ENCODE results near the gene SMURF2. TPM values are rescaled to one million over a fixed set of nuclear protein-coding genes. Genes with fewer than 3 reads are reported as not detected.
"Not testable (repeated sequence)": the region's sequence is repeated elsewhere in the genome, so short reads cannot be mapped to it uniquely, and the experiment has no call there.

The SMURF2 gene
- total RNA-seq, 3 donors from 2014 or later: 27.2 to 48.3 (median 28.6) TPM

- H3K9me3 ChIP-seq; H3K27ac ChIP-seq; H3K27me3 ChIP-seq; DNase-seq (ENCODE audit: low spot score in 2 of 2); H3K36me3 ChIP-seq; intact Hi-C loops (cut with DNase I; ENCODE audit: low total_unique reads); H3K4me3 ChIP-seq; H3K4me1 ChIP-seq: not testable (repeated sequence)
Measured at GRCh38 chr17:64663836-64664235, 1.7 kb upstream of the SMURF2 start.

- DNase-seq (ENCODE audit: low spot score in 2 of 2): no peak
- intact Hi-C loops (cut with DNase I; ENCODE audit: low total_unique reads): no loop called here
- H3K9me3 ChIP-seq: no peaks in the 10 kb centered on the region
- no peaks in the 10 kb centered on the region for H3K27me3 ChIP-seq
- TF ChIP-seq POLR2A (IDR thresholded peaks at IDR 0.05) (no peak), POLR2AphosphoS5 (IDR thresholded peaks at IDR 0.05) (peak in 1 of 3 donors; percentile 0)
- TF ChIP-seq, protein P1, sequence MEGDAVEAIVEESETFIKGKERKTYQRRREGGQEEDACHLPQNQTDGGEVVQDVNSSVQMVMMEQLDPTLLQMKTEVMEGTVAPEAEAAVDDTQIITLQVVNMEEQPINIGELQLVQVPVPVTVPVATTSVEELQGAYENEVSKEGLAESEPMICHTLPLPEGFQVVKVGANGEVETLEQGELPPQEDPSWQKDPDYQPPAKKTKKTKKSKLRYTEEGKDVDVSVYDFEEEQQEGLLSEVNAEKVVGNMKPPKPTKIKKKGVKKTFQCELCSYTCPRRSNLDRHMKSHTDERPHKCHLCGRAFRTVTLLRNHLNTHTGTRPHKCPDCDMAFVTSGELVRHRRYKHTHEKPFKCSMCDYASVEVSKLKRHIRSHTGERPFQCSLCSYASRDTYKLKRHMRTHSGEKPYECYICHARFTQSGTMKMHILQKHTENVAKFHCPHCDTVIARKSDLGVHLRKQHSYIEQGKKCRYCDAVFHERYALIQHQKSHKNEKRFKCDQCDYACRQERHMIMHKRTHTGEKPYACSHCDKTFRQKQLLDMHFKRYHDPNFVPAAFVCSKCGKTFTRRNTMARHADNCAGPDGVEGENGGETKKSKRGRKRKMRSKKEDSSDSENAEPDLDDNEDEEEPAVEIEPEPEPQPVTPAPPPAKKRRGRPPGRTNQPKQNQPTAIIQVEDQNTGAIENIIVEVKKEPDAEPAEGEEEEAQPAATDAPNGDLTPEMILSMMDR (IDR thresholded peaks at IDR 0.05): no peak
- H3K36me3 ChIP-seq: no peaks in the 10 kb centered on the region
- H3K27ac ChIP-seq: peak overlapping the region; percentile 97 to 99
- peaks cover 0 to 8% of the 10 kb centered on the region in 2 donors for H3K4me1 ChIP-seq
- peak overlapping the region; percentile 75 to 94 (median 79) for H3K4me3 ChIP-seq
Measured at GRCh38 chr17:64662774-64663367, 764 bp upstream of the SMURF2 start.

- Histone ChIP-seq H3K27me3 (no peaks in the 10 kb centered on the region), H3K36me3 (no peaks in the 10 kb centered on the region), H3K9me3 (no peaks in the 10 kb centered on the region), H3K27ac (peak overlapping the region; percentile 97 to 99), H3K4me3 (peak overlapping the region; percentile 75 to 94 (median 79)), H3K4me1 (peaks cover 0 to 8% of the 10 kb centered on the region in 2 donors)
- DNase-seq (ENCODE audit: low spot score in 2 of 2): peak in 1 of 2 donors; percentile 28
- TF ChIP-seq, protein P1 (IDR thresholded peaks at IDR 0.05): no peak
- TF ChIP-seq POLR2A (IDR thresholded peaks at IDR 0.05) (no peak), POLR2AphosphoS5 (IDR thresholded peaks at IDR 0.05) (no peak)
- intact Hi-C loops (cut with DNase I; ENCODE audit: low total_unique reads): no loop called here
Measured at GRCh38 chr17:64661726-64661975, 456 bp downstream of the SMURF2 start.

DNA sequence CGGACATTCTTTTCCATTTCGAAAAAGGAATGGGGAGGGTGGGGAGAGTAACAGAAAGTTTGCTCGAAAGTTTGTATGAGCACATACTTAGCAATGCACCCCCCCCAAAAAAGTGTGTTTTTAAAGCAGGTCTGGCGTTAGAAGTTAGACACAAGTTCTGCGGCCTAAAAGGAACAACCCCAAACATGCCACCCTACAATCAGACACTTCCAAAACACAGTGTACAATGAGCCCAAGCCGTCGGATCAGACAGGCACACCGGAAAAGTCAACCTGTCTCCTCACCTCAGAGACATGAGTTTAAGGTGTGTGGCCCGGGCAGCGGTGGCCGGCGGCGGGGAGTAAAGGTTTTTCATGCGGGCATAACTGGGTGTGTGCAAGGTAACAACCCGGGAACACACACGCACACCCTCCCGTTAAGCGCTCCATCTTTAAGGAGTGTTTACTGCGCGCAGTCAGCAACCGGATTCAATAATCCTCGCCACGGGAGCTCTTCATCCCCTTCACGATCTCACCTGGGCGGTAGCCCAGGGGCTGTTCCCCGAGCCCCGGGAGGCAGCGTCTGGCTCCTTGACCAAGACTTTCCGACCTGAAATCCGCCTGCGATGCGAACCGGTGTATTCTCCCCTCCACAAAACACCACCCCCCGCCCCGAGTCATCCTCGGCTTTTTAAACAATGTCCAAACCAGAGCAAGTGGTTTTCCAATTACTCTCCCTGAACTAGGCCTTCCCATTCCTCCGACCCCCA is 955 bp downstream of the SMURF2 start:
- H3K27ac ChIP-seq: peak overlapping the region; percentile 97 to 99
- intact Hi-C loops (cut with DNase I; ENCODE audit: low total_unique reads); H3K36me3 ChIP-seq; H3K9me3 ChIP-seq; H3K27me3 ChIP-seq; H3K4me1 ChIP-seq: not testable (repeated sequence)
- H3K4me3 ChIP-seq: peak overlapping the region; percentile 75 to 94 (median 79)
- DNase-seq (ENCODE audit: low spot score in 2 of 2): peak in 1 of 2 donors; percentile 24

GRCh38 chr17:64660195-64660977 is 1.7 kb downstream of the SMURF2 start:
- H3K27me3 ChIP-seq; DNase-seq (ENCODE audit: low spot score in 2 of 2); H3K36me3 ChIP-seq; H3K9me3 ChIP-seq; intact Hi-C loops (cut with DNase I; ENCODE audit: low total_unique reads); H3K4me1 ChIP-seq: not testable (repeated sequence)
- peak overlapping the region; percentile 75 to 94 (median 79) for H3K4me3 ChIP-seq
- H3K27ac ChIP-seq: peak overlapping the region; percentile 97 to 99

DNA sequence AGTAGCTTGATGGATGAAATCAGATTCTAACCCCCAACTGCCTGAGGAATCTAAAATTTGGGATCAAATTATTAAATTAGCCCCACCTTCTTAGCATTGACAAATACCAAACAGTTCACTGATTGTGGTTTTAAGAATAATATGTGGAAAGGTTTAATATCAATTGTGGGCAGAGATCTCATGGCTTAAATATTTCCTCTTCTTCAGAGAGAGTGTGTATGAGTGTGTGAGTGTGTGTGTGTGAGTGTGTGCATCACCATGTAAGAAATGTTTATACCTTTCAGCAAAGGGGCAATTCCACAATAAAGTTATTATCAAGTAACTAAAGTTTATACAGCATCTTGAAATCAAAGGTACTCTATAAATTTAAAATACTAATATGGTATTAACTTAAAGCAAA is 3.2 kb downstream of the SMURF2 start:
- TF ChIP-seq POLR2AphosphoS5 (IDR thresholded peaks at IDR 0.05) (no peak), POLR2A (IDR thresholded peaks at IDR 0.05) (no peak)
- TF ChIP-seq, protein P1 (IDR thresholded peaks at IDR 0.05): no peak
- DNase-seq (ENCODE audit: low spot score in 2 of 2): no peak
- peak overlapping the region; percentile 1 to 54 for H3K27ac ChIP-seq
- peaks cover 0 to 8% of the 10 kb centered on the region in 2 donors for H3K4me1 ChIP-seq
- intact Hi-C loops (cut with DNase I; ENCODE audit: low total_unique reads): no loop called here
- H3K27me3 ChIP-seq: no peaks in the 10 kb centered on the region
- no peak overlapping the region for H3K4me3 ChIP-seq
- H3K9me3 ChIP-seq: no peaks in the 10 kb centered on the region
- H3K36me3 ChIP-seq: no peaks in the 10 kb centered on the region

Measured in breast epithelium (tissue), 4 donors.